ENCODE measurements around the gene PTGES2. TPM values are rescaled to one million over a fixed set of nuclear protein-coding genes. Genes with fewer than 3 reads are reported as not detected.

The PTGES2 gene
- total and polyA plus RNA-seq, 2 of the 13 experiments (the other 11 are each of a cell fraction or from before 2014, with no cell fraction given), result 63.7 to 79.8 TPM

DNA sequence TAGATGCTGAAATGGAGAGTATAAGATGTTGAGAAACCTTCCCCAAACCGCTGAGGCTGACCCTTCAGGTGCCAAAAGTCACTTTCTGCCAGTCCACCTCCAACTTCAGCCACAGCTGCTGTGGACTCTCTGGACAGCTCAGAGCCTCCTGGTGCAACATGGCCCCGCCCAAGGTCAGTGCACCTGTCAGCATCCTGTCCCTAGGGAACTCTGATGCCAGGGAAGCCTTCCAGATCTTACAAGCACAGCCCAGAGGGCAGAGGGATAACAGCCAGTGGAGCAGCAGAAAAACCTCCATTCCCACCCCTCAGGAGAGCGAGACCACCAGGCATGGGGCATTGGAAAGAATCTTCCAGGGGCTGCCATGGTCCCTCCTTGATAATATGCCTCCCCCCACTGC, 10.5 kb upstream of the PTGES2 start:
- ChIA-PET CTCF (ENCODE audit: low intra/inter-chr PET ratio, low total read pairs) (no interaction called here), POLR2A (interaction anchor here (1.4 to 1.9 kb wide), 3 partner anchors 10 to 40 kb away, joined by 4 to 12 read pairs (median 6); partner anchors contain the start of gene BBLN)
- Histone ChIP-seq H3K79me2 (ENCODE audit: insufficient read depth, low read length) (no peaks in the 10 kb centered on the region), H3K9ac (ENCODE audit: insufficient read depth, low read depth, low read length) (no peak overlapping the region), H3K27me3 (ENCODE audit: control insufficient read depth in 1 of 2, insufficient read depth in 2 of 2, low read length in 2 of 2) (no peaks in the 10 kb centered on the region; a peak in 1 of 5 replicates), H3K4me2 (ENCODE audit: low read depth, low read length) (peak overlapping the region; percentile 76; the same call in 1 of the 2 replicates), H3K36me3 (replicated peaks in 1 of 2; ENCODE audit: control insufficient read depth in 1 of 2, insufficient read depth in 2 of 2, low read length in 2 of 2) (no peaks in the 10 kb centered on the region), H2AFZ (ENCODE audit: low read length) (no peak overlapping the region), H3K9me3 (ENCODE audit: low read length) (no peaks in the 10 kb centered on the region), H3K4me3 (replicated peaks in 1 of 3; ENCODE audit: insufficient read depth in 1 of 3, low read depth in 2 of 3, low read length in 3 of 3) (no peak overlapping the region), H3K4me1 (ENCODE audit: insufficient read depth, low read length) (peaks cover 46% of the 10 kb centered on the region), H4K20me1 (ENCODE audit: insufficient read depth, low read length) (no peaks in the 10 kb centered on the region), H3K27ac (ENCODE audit: extremely low read length, insufficient read depth, low read length) (no peak overlapping the region)
- DNase-seq (ENCODE audit: low spot score) (no peak), FAIRE-seq (no peak), ATAC-seq (peak; percentile 73)
- no peak for TF ChIP-seq ZNF224 (CRISPR knock-in tag; IDR thresholded peaks at IDR 0.05)
- TF ChIP-seq ATAD3A (CRISPR knock-in tag; IDR thresholded peaks at IDR 0.05), result no peak
- TF ChIP-seq ISX (CRISPR knock-in tag; conservative IDR thresholded peaks at IDR 0.05), result no peak
- no peak for TF ChIP-seq SIX1 (CRISPR knock-in tag; IDR thresholded peaks at IDR 0.05; ENCODE audit: borderline replicate concordance)
- TF ChIP-seq, protein P1, sequence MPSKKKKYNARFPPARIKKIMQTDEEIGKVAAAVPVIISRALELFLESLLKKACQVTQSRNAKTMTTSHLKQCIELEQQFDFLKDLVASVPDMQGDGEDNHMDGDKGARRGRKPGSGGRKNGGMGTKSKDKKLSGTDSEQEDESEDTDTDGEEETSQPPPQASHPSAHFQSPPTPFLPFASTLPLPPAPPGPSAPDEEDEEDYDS (CRISPR knock-in tag; IDR thresholded peaks at IDR 0.05), result no peak
- no peak for TF ChIP-seq RNF2 (conservative IDR thresholded peaks at IDR 0.05; ENCODE audit: low read depth)
- TF ChIP-seq TAF1 (CRISPR knock-in tag; IDR thresholded peaks at IDR 0.05), result no peak
- TF ChIP-seq TBX2 (CRISPR knock-in tag; IDR thresholded peaks at IDR 0.05; ENCODE audit: borderline replicate concordance), result no peak
- TF ChIP-seq TGIF2 (CRISPR knock-in tag; IDR thresholded peaks at IDR 0.05), result no peak
- no peak for TF ChIP-seq SRSF1 (optimal IDR thresholded peaks at IDR 0.05; ENCODE audit: low read depth, low read length)
- no peak for TF ChIP-seq PRMT3 (CRISPR knock-in tag; IDR thresholded peaks at IDR 0.05; ENCODE audit: borderline replicate concordance, low read depth)
- no peak for TF ChIP-seq ZNF260 (CRISPR knock-in tag; IDR thresholded peaks at IDR 0.05; ENCODE audit: borderline replicate concordance, low read depth)
- TF ChIP-seq CCDC6 (CRISPR knock-in tag; IDR thresholded peaks at IDR 0.05), result no peak
- no peak for TF ChIP-seq NR2C2 (CRISPR knock-in tag; IDR thresholded peaks at IDR 0.05; ENCODE audit: borderline replicate concordance)
- no peak for TF ChIP-seq ZNF619 (CRISPR knock-in tag; IDR thresholded peaks at IDR 0.05)
- TF ChIP-seq, protein P2, sequence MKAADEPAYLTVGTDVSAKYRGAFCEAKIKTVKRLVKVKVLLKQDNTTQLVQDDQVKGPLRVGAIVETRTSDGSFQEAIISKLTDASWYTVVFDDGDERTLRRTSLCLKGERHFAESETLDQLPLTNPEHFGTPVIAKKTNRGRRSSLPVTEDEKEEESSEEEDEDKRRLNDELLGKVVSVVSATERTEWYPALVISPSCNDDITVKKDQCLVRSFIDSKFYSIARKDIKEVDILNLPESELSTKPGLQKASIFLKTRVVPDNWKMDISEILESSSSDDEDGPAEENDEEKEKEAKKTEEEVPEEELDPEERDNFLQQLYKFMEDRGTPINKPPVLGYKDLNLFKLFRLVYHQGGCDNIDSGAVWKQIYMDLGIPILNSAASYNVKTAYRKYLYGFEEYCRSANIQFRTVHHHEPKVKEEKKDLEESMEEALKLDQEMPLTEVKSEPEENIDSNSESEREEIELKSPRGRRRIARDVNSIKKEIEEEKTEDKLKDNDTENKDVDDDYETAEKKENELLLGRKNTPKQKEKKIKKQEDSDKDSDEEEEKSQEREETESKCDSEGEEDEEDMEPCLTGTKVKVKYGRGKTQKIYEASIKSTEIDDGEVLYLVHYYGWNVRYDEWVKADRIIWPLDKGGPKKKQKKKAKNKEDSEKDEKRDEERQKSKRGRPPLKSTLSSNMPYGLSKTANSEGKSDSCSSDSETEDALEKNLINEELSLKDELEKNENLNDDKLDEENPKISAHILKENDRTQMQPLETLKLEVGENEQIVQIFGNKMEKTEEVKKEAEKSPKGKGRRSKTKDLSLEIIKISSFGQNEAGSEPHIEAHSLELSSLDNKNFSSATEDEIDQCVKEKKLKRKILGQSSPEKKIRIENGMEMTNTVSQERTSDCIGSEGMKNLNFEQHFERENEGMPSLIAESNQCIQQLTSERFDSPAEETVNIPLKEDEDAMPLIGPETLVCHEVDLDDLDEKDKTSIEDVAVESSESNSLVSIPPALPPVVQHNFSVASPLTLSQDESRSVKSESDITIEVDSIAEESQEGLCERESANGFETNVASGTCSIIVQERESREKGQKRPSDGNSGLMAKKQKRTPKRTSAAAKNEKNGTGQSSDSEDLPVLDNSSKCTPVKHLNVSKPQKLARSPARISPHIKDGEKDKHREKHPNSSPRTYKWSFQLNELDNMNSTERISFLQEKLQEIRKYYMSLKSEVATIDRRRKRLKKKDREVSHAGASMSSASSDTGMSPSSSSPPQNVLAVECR (CRISPR knock-in tag; IDR thresholded peaks at IDR 0.05; ENCODE audit: borderline replicate concordance), result no peak
- no peak for TF ChIP-seq MIER2 (CRISPR knock-in tag; IDR thresholded peaks at IDR 0.05)
- TF ChIP-seq, protein P3, sequence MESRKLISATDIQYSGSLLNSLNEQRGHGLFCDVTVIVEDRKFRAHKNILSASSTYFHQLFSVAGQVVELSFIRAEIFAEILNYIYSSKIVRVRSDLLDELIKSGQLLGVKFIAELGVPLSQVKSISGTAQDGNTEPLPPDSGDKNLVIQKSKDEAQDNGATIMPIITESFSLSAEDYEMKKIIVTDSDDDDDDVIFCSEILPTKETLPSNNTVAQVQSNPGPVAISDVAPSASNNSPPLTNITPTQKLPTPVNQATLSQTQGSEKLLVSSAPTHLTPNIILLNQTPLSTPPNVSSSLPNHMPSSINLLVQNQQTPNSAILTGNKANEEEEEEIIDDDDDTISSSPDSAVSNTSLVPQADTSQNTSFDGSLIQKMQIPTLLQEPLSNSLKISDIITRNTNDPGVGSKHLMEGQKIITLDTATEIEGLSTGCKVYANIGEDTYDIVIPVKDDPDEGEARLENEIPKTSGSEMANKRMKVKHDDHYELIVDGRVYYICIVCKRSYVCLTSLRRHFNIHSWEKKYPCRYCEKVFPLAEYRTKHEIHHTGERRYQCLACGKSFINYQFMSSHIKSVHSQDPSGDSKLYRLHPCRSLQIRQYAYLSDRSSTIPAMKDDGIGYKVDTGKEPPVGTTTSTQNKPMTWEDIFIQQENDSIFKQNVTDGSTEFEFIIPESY (CRISPR knock-in tag; IDR thresholded peaks at IDR 0.05), result no peak
- in situ Hi-C loops (cut with HindIII; ENCODE audit: extremely low pct_ligation_motif_present, low pct_unique_long_range_greater_than_20kb), result no loop called here
- intact Hi-C loops (cut with micrococcal nuclease; ENCODE audit: unreplicated experiment), result no loop called here
- no TSS peak for BruUV-seq (replicated peaks)
- WGBS (ENCODE audit: low lambda C conversion rate), result no CpG with 5 or more reads among the region's 3 CpGs
